T-helper 2 cell treated with Interferon-gamma antibody and Interleukin-4, amounts not matched to agents 5 μg/mL and 100 μg/mL, for 36 hours (primary cell): ENCODE measurements around the gene RASGRF2.

Experiments used
- DNase-seq: peaks from one replicate; pipeline ENCODE4 v3.0.0; 2021; ENCODE audit warnings: low spot score
- H3K27ac Mint-ChIP-seq: one replicate; pipeline ENCODE4 v1.8.0; 2021; ENCODE audit warnings: mild to moderate bottlenecking, mixed read lengths
- H3K27me3 Mint-ChIP-seq: one replicate; pipeline ENCODE4 v1.8.0; 2021; ENCODE audit warnings: low read depth, mixed read lengths
- H3K36me3 Mint-ChIP-seq: one replicate; pipeline ENCODE4 v1.8.0; 2021; ENCODE audit warnings: low read depth, mixed read lengths
- H3K4me1 Mint-ChIP-seq: one replicate; pipeline ENCODE4 v1.8.0; 2021; ENCODE audit warnings: low read depth, mixed read lengths
- H3K4me3 Mint-ChIP-seq: one replicate; pipeline ENCODE4 v1.8.0; 2022; ENCODE audit warnings: mild to moderate bottlenecking, moderate library complexity, mixed read lengths
- H3K9me3 Mint-ChIP-seq: one replicate; pipeline ENCODE4 v1.8.0; 2021; ENCODE audit warnings: mixed read lengths

RASGRF2 gene

DNA sequence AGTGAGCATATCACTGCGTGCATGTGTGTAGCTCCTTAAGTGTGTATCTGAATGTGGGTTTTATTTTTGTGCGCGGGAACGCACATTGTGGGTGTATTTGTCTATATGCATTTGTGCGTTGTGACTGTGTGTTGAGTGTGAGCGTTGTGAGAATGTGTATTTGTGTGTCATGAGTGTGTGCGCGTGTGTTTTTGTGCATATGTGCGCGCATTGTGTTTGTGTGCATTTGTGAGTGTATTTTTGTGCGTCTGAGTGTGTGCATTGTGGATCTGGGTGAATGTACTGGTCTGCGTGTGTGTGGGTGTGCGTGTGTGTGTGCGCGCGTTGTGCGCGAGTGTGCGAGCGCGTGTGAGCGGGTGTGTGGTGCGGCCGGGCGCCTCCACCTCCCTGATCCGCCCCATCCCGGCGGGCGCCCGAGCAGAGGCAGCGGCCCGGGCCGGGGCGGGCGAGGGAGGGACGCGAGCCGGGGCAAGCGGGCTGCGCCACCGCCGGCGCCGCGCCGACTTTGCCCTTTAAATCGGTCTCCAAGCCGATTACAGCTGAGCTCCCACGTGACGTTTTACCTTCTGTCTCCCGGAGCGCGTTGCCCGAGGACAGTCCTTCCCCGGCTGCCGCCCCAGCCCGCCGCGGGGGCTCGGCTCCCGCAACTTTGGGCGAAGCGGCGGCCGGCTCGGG lies at the start of gene RASGRF2:
TSS of gene RASGRF2 (plus strand) at position 596 of the 675 bp plus-strand sequence. CDS start 376 bp downstream, outside the sequence.
- peaks cover 8% of the 10 kb centered on the region for H3K27me3 Mint-ChIP-seq
- H3K4me1 Mint-ChIP-seq = peaks cover 45% of the 10 kb centered on the region
- peak; percentile 53 for DNase-seq

DNA sequence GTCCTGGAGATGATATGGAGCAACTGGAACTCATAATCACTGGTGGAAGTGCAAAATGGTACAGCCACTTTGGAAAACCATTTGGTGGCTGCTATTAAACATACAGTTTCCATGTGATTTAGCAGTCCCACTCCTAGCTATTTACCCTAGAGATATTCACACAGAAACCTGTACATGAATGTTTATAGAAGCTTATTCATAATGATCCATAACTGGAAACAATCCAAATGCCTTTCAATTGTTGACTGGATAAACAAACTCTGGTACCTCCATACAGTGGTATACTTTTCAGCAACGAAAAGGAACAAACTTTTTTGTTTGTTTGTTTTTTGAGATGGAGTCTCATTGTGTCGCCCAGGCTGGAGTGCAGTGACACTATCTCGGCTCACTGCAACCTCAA lies 47.7 kb upstream of the RASGRF2 start:
- Mint-ChIP-seq H3K4me1 (peaks cover 8% of the 10 kb centered on the region), H3K36me3 (peaks cover 3% of the 10 kb centered on the region), H3K9me3 (peaks cover 6% of the 10 kb centered on the region), H3K27me3 (no peaks in the 10 kb centered on the region), H3K4me3 (no peak overlapping the region), H3K27ac (no peak overlapping the region)
- DNase-seq = no peak

More for the DNA sequence above, at the start of gene RASGRF2:
- Mint-ChIP-seq H3K4me3 (peak within 1 kb of the TSS; percentile 86), H3K9me3 (no peaks in the 10 kb centered on the region), H3K27ac (peak within 1 kb of the TSS; percentile 84), H3K36me3 (no peaks in the 10 kb centered on the region)

DNA sequence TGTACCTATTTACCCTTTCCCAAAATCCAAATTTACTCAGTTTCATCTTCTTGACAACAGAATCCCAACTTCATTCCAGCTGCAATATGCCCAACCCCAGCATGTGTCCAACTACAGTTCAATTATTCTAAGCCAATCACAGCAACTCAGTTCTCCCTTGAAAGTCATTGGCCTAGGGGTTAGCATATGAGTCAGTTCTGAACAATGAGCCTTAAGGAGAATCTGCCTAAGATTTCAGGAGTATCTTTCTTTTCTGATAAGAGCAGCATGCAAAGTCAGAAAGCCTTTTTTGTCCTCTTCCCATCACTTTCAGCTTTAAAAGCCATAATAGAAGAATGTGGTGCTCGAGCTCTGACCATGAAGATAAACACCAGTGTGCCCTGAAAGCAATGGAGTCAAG lies 44.4 kb upstream of the RASGRF2 start:
- Mint-ChIP-seq H3K27ac (no peak overlapping the region), H3K36me3 (peaks cover 3% of the 10 kb centered on the region), H3K4me1 (peaks cover 16% of the 10 kb centered on the region), H3K4me3 (no peak overlapping the region), H3K27me3 (no peaks in the 10 kb centered on the region), H3K9me3 (peaks cover 6% of the 10 kb centered on the region)
- no peak for DNase-seq

DNA sequence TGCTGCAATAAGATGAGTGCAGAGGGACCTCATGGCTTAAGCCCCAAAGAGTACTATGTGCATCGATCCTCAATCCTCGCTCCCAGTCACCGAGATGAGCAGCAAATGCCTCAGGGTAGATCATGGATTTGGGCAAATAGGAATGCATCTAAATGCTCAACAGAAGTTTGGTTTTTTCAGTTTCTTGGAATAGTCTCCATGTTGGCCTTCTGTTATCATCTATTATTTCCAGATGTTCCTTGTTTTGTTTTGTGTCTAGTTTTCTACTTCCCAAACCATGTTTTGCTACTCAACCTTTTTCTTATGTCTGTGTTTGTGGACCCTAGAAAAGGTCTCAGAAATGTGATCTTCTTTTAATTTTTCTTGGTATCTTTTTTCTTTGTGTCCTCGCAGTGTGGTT lies 43.5 kb upstream of the RASGRF2 start:
- H3K4me3 Mint-ChIP-seq = no peak overlapping the region
- H3K36me3 Mint-ChIP-seq = peaks cover 3% of the 10 kb centered on the region
- H3K27me3 Mint-ChIP-seq = no peaks in the 10 kb centered on the region
- no peak overlapping the region for H3K27ac Mint-ChIP-seq
- H3K9me3 Mint-ChIP-seq = peaks cover 6% of the 10 kb centered on the region
- no peak for DNase-seq
- peaks cover 16% of the 10 kb centered on the region for H3K4me1 Mint-ChIP-seq

DNA sequence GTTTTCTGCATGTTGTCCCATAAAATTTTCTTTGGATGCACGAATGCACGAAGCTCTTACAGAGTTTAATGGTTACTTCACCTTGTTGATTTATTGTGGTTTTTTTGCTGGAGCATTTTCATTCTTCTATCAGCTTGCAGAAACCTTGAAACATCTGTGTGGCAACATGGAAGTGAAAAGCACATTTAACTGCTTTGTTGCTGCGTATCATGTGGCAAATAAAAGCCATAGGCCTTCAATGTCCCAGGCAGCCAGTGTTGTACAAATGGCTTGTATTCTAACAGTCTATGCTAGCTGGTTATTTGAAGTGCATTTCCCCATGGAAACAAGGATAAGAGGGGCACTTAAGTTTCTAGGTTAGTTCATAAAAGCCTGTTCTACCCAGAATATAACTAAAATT lies 42.5 kb upstream of the RASGRF2 start:
- no peaks in the 10 kb centered on the region for H3K27me3 Mint-ChIP-seq
- H3K4me3 Mint-ChIP-seq = no peak overlapping the region
- no peak overlapping the region for H3K27ac Mint-ChIP-seq
- DNase-seq = no peak
- H3K9me3 Mint-ChIP-seq = no peaks in the 10 kb centered on the region
- peaks cover 16% of the 10 kb centered on the region for H3K4me1 Mint-ChIP-seq
- H3K36me3 Mint-ChIP-seq = no peaks in the 10 kb centered on the region

- Mint-ChIP-seq H3K4me1 (peaks cover 16% of the 10 kb centered on the region), H3K4me3 (no peak overlapping the region), H3K27me3 (no peaks in the 10 kb centered on the region), H3K27ac (no peak overlapping the region), H3K9me3 (no peaks in the 10 kb centered on the region), H3K36me3 (no peaks in the 10 kb centered on the region)
- no peak for DNase-seq
Measured at GRCh38 chr5:80919678-80920196, 40.4 kb upstream of the RASGRF2 start.

DNA sequence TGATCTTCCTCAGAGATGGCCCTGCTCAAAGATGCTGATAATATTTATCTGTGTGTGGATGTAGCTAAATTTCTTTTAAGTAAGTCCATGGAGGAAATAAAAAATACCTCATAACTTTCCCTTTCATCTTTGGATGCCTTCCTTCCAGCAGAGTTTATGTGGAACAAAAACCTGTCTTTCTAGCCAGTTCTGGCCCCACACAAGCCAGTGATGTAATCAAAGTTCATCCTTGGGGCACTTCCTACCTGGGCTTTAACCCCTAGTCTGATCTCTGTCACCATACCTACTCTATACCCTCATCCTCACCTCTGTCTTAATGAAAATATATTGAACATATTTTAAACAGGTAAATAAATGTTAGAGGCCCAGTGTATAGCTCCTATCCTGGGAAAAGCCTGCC lies 39.8 kb upstream of the RASGRF2 start:
- no peak for DNase-seq
- Mint-ChIP-seq H3K27me3 (no peaks in the 10 kb centered on the region), H3K4me1 (peaks cover 17% of the 10 kb centered on the region), H3K4me3 (no peak overlapping the region), H3K27ac (no peak overlapping the region), H3K36me3 (no peaks in the 10 kb centered on the region), H3K9me3 (no peaks in the 10 kb centered on the region)

- no peaks in the 10 kb centered on the region for H3K9me3 Mint-ChIP-seq
- no peaks in the 10 kb centered on the region for H3K27me3 Mint-ChIP-seq
- DNase-seq = no peak
- H3K4me1 Mint-ChIP-seq = peaks cover 23% of the 10 kb centered on the region
- H3K27ac Mint-ChIP-seq = no peak overlapping the region
- no peak overlapping the region for H3K4me3 Mint-ChIP-seq
- no peaks in the 10 kb centered on the region for H3K36me3 Mint-ChIP-seq
Measured at GRCh38 chr5:80921026-80921425, 39.1 kb upstream of the RASGRF2 start.

DNA sequence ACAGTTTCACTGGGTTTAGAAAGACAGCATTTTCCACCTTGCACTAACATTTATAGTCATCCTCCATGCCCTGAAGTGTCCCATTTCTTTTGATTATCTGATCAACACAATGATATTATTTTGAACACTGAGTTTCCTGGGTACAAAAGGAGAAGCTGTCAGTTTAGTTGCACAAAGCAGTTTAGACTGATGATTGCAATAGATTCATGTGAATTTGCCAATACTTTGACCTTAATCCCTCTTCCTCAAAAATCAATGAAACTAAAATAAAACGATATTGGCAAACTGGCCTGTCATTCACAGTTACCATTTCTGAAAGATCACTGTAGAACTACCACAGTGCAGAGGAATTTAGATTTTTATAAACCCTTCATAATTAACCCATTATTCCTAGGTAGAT lies 34.2 kb upstream of the RASGRF2 start:
- H3K4me1 Mint-ChIP-seq = peaks cover 17% of the 10 kb centered on the region
- H3K36me3 Mint-ChIP-seq = no peaks in the 10 kb centered on the region
- DNase-seq = no peak
- H3K27me3 Mint-ChIP-seq = no peaks in the 10 kb centered on the region
- H3K27ac Mint-ChIP-seq = no peak overlapping the region
- H3K9me3 Mint-ChIP-seq = no peaks in the 10 kb centered on the region
- no peak overlapping the region for H3K4me3 Mint-ChIP-seq

- peaks cover 17% of the 10 kb centered on the region for H3K4me1 Mint-ChIP-seq
- H3K27me3 Mint-ChIP-seq = no peaks in the 10 kb centered on the region
- H3K4me3 Mint-ChIP-seq = no peak overlapping the region
- H3K9me3 Mint-ChIP-seq = no peaks in the 10 kb centered on the region
- no peak overlapping the region for H3K27ac Mint-ChIP-seq
- no peaks in the 10 kb centered on the region for H3K36me3 Mint-ChIP-seq
- DNase-seq = no peak
Measured at GRCh38 chr5:80926536-80926935, 33.6 kb upstream of the RASGRF2 start.

DNA sequence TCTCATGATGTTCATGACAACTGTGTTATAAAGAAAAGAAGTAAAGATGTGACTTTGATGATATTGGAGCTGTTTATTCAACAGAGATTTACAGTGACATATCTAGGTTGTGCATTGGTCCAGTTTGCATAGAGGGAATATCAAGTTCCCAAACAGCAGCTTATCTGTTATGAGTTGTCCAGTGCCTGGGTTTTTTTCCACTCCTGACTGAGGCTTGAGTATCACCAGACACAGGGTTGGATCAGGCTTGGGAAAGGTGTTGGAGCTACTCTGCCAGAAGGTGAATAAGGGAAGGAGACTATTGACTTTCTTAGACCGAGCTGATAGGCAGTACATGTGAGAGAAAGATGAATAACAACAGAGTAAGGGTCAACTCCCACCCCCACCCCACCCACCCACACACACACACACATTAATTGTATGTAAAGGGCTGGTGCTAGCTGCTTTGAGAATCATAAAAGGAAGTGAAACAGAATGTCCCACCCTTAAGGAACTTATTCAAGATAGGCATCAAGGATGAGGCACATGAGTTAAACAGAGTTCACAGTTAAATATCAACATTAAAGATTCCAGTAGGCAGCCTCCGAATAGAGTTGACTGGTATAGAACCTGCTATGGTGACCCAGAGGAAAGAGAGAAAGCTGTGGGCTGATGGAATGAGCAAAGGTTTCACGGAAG lies 33.0 kb upstream of the RASGRF2 start:
- Mint-ChIP-seq H3K4me3 (no peak overlapping the region), H3K4me1 (peaks cover 17% of the 10 kb centered on the region), H3K27ac (no peak overlapping the region), H3K9me3 (no peaks in the 10 kb centered on the region), H3K36me3 (no peaks in the 10 kb centered on the region), H3K27me3 (no peaks in the 10 kb centered on the region)
- no peak for DNase-seq

DNA sequence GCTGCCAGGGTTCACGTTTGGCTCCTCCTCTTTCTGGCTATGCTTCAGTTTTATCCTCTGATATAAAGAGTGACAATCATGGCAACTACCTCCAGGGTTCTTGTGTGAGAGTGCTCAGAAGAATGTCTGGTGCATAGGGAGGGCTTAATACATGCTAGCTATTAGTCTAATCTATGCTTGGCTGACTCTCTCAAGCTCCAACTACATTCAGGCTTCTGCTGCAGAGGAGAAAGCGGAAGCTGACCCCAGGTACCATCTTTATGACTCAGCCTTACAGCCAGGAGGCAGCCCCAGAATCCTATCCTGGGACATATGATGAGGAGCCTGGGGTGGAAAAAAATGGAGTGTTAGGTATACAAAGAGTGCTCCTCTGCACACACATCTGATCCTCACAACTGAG lies 32.1 kb upstream of the RASGRF2 start:
- Mint-ChIP-seq H3K36me3 (no peaks in the 10 kb centered on the region), H3K4me1 (peaks cover 17% of the 10 kb centered on the region), H3K27ac (no peak overlapping the region), H3K9me3 (no peaks in the 10 kb centered on the region), H3K4me3 (no peak overlapping the region), H3K27me3 (no peaks in the 10 kb centered on the region)
- no peak for DNase-seq

- H3K36me3 Mint-ChIP-seq = no peaks in the 10 kb centered on the region
- peaks cover 18% of the 10 kb centered on the region for H3K4me1 Mint-ChIP-seq
- DNase-seq = no peak
- no peak overlapping the region for H3K4me3 Mint-ChIP-seq
- H3K9me3 Mint-ChIP-seq = no peaks in the 10 kb centered on the region
- no peaks in the 10 kb centered on the region for H3K27me3 Mint-ChIP-seq
- H3K27ac Mint-ChIP-seq = no peak overlapping the region
Measured at GRCh38 chr5:80930940-80931339, 29.2 kb upstream of the RASGRF2 start.

- DNase-seq = no peak
- Mint-ChIP-seq H3K4me1 (peaks cover 16% of the 10 kb centered on the region), H3K9me3 (no peaks in the 10 kb centered on the region), H3K4me3 (no peak overlapping the region), H3K27me3 (no peaks in the 10 kb centered on the region), H3K27ac (no peak overlapping the region), H3K36me3 (no peaks in the 10 kb centered on the region)
Measured at GRCh38 chr5:80931411-80931810, 28.8 kb upstream of the RASGRF2 start.
